ENCODE data around the gene TMEM240. TPM values are rescaled to one million over a fixed set of nuclear protein-coding genes. Genes with fewer than 3 reads are reported as not detected.
"Not testable (repeated sequence)": the region's sequence is repeated elsewhere in the genome, so short reads cannot be mapped to it uniquely, and the experiment has no call there.

Gene TMEM240
- total RNA-seq, 1 donor from 2014 or later = 0.53 TPM

DNA sequence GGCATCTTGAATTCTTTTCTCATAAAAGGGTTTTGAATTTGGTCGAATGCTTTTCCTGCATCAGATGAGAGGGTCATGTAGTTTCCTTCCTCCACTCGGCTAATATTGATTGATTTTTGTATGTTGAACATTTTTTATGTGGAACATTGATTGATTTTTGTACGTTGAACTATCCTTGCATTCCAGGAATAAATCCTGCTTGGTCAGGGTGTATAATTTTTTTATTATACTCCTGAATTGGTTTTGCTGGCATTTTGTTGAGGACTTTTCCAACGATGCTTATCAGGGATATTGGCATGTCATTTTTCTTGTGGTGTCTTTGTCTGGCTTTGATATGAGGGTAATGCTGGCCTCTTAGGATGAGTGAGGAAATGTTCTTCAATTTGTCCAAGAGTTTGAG is 8.5 kb downstream of the TMEM240 start:
- Histone ChIP-seq H3K4me3 (ENCODE audit: low read depth, low read length) (no peak overlapping the region), H3K27me3 (ENCODE audit: control insufficient read depth, insufficient read depth, low read length) (no peaks in the 10 kb centered on the region), H3K36me3 (ENCODE audit: control insufficient read depth, insufficient read depth, low read length) (peaks cover 16% of the 10 kb centered on the region)
- TF ChIP-seq, protein P1, sequence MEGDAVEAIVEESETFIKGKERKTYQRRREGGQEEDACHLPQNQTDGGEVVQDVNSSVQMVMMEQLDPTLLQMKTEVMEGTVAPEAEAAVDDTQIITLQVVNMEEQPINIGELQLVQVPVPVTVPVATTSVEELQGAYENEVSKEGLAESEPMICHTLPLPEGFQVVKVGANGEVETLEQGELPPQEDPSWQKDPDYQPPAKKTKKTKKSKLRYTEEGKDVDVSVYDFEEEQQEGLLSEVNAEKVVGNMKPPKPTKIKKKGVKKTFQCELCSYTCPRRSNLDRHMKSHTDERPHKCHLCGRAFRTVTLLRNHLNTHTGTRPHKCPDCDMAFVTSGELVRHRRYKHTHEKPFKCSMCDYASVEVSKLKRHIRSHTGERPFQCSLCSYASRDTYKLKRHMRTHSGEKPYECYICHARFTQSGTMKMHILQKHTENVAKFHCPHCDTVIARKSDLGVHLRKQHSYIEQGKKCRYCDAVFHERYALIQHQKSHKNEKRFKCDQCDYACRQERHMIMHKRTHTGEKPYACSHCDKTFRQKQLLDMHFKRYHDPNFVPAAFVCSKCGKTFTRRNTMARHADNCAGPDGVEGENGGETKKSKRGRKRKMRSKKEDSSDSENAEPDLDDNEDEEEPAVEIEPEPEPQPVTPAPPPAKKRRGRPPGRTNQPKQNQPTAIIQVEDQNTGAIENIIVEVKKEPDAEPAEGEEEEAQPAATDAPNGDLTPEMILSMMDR (IDR thresholded peaks at IDR 0.05; ENCODE audit: insufficient read depth, low read length, severe bottlenecking) = no peak
- FAIRE-seq (peak; percentile 91), DNase-seq (ENCODE audit: low read depth) (no peak)

DNA sequence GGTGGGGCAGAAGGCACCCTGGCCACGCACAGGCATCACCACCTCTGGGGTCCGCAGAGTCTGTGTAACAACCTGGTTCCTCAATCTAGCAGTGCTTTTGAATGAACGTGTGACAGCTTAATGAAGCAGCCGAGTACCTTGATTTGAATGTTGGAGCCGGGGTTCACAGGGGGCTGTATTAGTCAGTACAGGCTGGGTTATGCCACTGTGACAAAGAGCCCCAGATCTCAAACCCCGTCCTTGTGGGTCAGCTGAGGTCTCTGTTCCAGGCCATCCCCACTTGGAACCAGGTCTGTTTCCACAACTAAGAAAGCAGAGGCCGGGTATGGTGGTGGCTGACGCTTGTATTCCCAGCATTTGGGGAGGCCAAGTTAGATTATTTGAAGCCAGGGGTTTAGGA is 10.5 kb downstream of the TMEM240 start:
- H3K36me3 ChIP-seq (ENCODE audit: control insufficient read depth, insufficient read depth, low read length) = peaks cover 19% of the 10 kb centered on the region

DNA sequence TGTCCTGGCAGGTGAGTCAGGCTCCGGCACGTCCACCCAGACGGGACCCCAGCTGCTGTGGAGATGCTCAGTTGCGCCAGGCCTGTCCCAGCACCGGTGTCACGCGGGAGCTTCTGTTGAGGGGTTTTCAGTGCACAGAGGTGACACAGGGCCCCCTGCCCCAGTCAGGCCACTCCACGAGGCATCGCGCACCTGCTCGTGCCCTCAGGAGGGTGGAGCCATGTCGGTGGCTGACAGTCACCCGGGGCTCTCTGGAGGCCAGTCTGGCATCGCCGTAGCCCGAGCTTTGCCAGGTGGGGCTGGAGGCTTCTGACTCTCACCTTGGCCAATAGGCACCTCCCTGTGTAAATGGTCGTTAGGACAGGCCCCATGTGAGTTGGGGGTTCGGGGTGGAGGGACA is 11.1 kb downstream of the TMEM240 start:
- H3K27me3 ChIP-seq (ENCODE audit: control insufficient read depth, insufficient read depth, low read length) = no peaks in the 10 kb centered on the region
- DNase-seq (ENCODE audit: low read depth) (no peak), FAIRE-seq (peak; percentile 89)
- TF ChIP-seq, protein P1 (IDR thresholded peaks at IDR 0.05; ENCODE audit: insufficient read depth, low read length, severe bottlenecking) = no peak
- H3K36me3 ChIP-seq (ENCODE audit: control insufficient read depth, insufficient read depth, low read length) = peaks cover 19% of the 10 kb centered on the region
- H3K4me3 ChIP-seq (ENCODE audit: low read depth, low read length) = no peak overlapping the region

More for the DNA sequence above, 10.5 kb downstream of the TMEM240 start:
- DNase-seq (ENCODE audit: low read depth) (no peak), FAIRE-seq (no peak)
- H3K4me3 ChIP-seq (ENCODE audit: low read depth, low read length) = no peak overlapping the region
- no peaks in the 10 kb centered on the region for H3K27me3 ChIP-seq (ENCODE audit: control insufficient read depth, insufficient read depth, low read length)
- TF ChIP-seq, protein P1 (IDR thresholded peaks at IDR 0.05; ENCODE audit: insufficient read depth, low read length, severe bottlenecking) = no peak

DNA sequence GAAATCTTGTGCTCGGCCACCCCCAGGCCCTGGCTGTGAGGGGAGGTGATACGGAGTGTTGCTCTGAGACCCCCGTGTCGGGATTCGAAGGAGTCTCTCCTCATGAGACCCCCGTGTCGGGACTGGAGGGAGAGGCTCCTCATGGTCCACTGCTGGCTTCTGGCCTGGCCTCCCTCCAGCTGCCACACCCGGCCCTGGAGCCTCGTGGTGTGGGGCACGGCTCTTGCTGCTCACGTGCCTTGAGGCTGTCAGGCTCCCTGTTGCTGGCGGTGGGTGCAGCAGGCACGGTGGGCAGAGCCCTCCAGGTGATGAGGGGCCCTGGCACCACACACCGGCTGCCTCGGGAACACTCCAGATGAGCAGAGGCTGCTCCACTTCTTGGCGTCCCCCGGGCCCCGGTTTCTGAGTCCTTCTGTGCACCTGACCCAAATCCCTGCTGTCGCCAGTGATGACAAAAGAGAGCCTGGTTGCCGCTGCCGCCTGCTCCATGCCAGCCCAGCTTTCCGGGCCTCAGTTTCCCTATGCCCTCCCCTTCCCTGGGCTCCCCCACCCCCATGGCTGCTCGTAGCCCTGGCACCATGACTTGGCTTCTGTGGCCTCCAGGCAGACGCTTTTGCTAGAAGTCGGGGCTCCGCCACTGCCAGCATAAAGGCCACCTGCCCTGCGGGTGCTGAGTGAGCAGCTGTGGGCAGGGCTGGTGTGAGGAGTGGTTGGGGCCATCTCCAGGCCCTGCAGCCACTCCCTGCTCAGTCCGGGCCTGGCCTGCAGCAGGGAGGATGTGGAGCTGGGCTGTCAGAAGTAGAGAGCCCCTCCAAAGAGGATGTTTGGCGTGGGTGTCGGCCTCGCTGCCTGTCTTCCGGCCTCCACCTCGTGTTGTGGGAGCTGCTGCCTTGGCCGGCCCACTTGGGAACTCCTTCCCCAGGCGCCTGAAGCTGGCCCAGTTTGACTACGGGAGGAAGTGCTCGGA is 11.8 kb downstream of the TMEM240 start:
- Histone ChIP-seq H3K36me3 (ENCODE audit: control insufficient read depth, insufficient read depth, low read length) (peaks cover 19% of the 10 kb centered on the region), H3K27me3 (ENCODE audit: control insufficient read depth, insufficient read depth, low read length) (no peaks in the 10 kb centered on the region), H3K4me3 (ENCODE audit: low read depth, low read length) (no peak overlapping the region)
- TF ChIP-seq, protein P1 (IDR thresholded peaks at IDR 0.05; ENCODE audit: insufficient read depth, low read length, severe bottlenecking) = no peak
- FAIRE-seq = no peak
- no peak for DNase-seq (ENCODE audit: low read depth)

DNA sequence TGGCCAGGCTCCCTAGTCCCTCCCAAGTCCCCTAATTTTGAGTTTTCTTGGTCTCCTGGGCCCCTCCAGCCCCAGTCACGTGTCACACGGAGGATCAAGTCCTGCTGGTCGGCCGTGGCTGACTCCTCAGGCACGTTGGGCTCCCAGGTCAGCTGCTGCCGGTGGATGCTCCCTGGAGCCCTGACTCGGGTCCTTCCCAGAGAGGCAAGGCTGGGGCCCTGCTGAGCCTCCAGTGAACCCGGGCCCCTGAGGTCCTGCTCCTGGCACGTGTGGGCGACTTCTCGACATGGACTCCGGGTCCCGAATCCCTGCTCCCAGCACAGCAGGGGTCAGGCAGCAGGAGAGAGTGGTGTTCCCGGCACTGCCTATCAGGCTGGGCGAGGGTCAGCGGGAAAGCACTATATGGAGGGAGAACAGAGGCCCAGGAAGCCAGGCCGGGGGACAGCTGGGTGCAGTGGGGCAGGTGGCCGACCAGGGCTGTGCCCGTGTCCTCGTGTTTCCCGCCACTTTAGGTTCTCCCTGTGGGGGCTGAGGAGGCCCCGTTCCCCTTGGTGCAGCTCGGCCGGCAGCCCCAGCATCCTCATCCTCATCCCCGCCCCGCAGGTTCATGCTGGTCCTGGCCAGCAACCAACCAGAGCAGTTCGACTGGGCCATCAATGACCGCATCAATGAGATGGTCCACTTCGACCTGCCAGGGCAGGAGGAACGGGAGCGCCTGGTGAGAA is 13.2 kb downstream of the TMEM240 start:
- no peak for DNase-seq (ENCODE audit: low read depth)
- no peak for FAIRE-seq
- peaks cover 19% of the 10 kb centered on the region for H3K36me3 ChIP-seq (ENCODE audit: control insufficient read depth, insufficient read depth, low read length)
- TF ChIP-seq, protein P1 (IDR thresholded peaks at IDR 0.05; ENCODE audit: insufficient read depth, low read length, severe bottlenecking) = no peak
- H3K27me3 ChIP-seq (ENCODE audit: control insufficient read depth, insufficient read depth, low read length) = no peaks in the 10 kb centered on the region
- H3K4me3 ChIP-seq (ENCODE audit: low read depth, low read length) = no peak overlapping the region

DNA sequence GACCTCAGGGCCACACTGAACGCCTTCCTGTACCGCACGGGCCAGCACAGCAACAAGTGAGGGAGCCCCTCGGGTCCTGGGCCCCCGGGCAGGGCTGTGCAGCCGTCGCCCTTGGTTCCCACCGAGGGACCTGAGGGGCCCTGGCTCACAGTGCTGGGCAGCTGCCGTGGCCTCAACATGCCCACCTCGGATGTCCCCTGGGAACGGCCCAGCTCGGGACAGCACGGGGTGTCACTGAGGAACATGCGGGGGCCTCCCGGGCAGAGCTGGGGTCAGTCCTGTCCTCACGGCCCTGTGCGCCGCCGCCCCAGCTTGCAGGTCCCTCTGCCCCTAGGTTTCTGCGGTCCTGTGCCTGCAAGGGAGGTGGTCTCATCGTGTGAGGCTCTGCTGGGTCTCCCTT is 13.9 kb downstream of the TMEM240 start:
- H3K27me3 ChIP-seq (ENCODE audit: control insufficient read depth, insufficient read depth, low read length); FAIRE-seq; DNase-seq (ENCODE audit: low read depth); H3K4me3 ChIP-seq (ENCODE audit: low read depth, low read length): not testable (repeated sequence)
- peaks cover 19% of the 10 kb centered on the region for H3K36me3 ChIP-seq (ENCODE audit: control insufficient read depth, insufficient read depth, low read length)

DNA sequence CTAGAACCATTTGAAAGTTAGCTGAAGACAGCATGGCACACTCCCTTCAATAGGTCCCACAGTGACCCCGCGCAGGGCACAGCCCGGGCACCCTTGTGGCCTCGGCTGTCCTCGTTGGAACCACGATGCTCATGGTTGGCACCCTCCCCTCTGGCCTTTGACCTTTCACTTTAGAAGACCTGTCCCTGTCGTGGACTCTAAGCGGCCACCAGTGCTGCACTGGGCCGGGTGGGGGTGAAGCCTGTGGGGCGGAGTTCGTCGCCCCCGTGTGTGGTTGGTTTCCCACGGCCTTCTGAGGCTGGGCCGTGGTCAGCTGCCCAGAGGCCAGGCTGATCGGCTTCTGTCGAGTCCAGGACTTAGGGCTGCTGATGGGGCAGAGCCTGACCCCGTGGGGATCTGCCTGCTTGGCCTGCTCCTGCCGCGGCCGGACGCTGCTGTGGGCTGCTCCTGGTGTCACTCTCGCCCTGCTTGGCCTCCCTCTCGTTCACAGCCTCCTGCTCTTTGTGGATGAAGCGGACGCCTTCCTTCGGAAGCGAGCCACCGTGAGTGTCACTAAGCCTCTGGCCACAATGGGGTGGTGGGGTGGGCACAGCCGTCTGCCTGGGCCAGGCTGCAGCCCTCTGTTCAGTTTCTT is 15.6 kb downstream of the TMEM240 start:
- not testable (repeated sequence) for H3K27me3 ChIP-seq (ENCODE audit: control insufficient read depth, insufficient read depth, low read length); DNase-seq (ENCODE audit: low read depth); H3K4me3 ChIP-seq (ENCODE audit: low read depth, low read length); FAIRE-seq
- peaks cover 22% of the 10 kb centered on the region for H3K36me3 ChIP-seq (ENCODE audit: control insufficient read depth, insufficient read depth, low read length)

DNA sequence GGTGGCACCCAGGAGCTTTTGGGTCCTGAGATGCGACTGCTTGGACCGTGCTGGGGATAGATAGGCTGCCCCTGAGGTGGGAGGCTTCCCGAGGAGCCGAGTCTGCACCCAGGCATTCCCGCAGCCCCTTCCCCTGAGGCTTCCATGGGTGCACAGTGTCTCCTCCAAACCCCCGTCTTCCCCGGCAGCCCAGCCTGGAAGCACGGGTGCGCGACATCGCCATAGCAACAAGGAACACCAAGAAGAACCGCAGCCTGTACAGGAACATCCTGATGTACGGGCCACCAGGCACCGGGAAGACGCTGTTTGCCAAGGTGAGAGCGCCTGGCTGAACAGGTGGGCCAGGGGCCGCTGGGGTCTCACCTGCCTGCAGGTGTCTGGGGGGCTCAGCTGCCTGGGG is 16.8 kb downstream of the TMEM240 start:
- peaks cover 14% of the 10 kb centered on the region for H3K36me3 ChIP-seq (ENCODE audit: control insufficient read depth, insufficient read depth, low read length)
- FAIRE-seq; H3K27me3 ChIP-seq (ENCODE audit: control insufficient read depth, insufficient read depth, low read length); DNase-seq (ENCODE audit: low read depth); H3K4me3 ChIP-seq (ENCODE audit: low read depth, low read length): not testable (repeated sequence)

Data from bronchial epithelial cell (primary cell).